IPS-NIHi11 (cell line): ENCODE data around the gene MBOAT2.
"Not testable (repeated sequence)": the region's sequence is repeated elsewhere in the genome, so short reads cannot be mapped to it uniquely, and the experiment has no call there.

Experiments used
- DNase-seq: peaks from one replicate; pipeline ENCODE4 v3.0.0; 2012; ENCODE audit warnings: mixed read lengths, low spot score

The MBOAT2 gene, protein sequence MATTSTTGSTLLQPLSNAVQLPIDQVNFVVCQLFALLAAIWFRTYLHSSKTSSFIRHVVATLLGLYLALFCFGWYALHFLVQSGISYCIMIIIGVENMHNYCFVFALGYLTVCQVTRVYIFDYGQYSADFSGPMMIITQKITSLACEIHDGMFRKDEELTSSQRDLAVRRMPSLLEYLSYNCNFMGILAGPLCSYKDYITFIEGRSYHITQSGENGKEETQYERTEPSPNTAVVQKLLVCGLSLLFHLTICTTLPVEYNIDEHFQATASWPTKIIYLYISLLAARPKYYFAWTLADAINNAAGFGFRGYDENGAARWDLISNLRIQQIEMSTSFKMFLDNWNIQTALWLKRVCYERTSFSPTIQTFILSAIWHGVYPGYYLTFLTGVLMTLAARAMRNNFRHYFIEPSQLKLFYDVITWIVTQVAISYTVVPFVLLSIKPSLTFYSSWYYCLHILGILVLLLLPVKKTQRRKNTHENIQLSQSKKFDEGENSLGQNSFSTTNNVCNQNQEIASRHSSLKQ

DNA sequence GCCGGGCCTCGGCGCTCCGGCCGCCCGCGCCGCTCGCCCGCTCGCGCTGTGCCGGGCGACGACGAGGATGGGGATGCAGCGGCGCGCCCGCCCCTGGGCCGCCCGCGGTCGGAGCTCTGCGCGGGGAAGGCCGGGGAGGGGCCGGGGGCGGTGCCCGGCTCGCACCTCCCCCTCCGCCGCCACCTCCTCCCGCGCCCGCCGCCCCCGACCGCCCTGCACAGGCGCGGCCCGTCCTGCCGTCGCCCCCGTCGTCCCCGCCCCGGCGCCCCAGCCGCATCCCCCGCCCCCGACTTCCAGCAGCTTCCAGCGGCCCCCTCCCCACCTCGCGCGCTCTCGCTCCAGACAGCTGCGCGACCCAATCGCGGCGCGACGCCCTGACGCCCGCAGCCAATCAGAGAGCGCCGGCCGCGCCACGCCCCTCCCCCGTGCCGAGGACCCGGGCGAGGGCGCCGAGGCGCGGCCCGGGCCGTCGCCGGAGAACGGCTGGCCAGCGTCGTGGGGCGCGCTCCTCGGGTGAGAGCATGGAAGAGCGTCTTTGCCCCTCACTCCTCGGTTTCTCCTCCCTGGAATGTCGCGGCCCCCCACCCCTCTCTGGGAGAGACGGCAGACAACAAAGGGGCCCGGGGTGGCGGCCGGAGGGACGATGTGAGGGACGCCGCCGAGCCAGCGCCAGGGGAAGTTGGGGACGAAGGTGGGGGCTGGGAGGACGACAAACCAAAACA lies at the start of gene MBOAT2:
Gene MBOAT2, minus strand, starts transcription at position 69 of the 722 bp plus-strand sequence. CDS start 70 bp downstream, outside the sequence.
- peak; percentile 99 for DNase-seq

GRCh38 chr2:9052821-9053533 lies 49.5 kb upstream of the MBOAT2 start:
- DNase-seq: no peak

DNA sequence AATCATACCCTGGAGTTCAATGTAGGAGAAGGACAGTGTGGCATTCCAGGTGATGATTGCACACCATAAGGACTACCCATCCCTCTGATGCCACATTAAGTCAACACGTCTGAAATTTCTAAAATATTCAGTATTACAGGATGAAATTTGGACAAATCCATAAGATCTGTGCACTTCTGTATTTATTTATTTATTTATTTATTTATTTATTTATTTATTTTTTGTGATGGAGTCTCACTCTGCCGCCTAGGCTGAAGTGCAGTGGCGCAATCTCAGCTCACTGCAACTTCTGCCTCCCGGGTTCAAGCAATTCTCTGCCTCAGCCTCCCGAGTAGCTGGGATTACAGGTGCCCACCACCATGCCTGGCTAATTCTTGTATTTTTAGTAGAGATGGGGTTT lies 48.0 kb upstream of the MBOAT2 start:
- not testable (repeated sequence) for DNase-seq

DNA sequence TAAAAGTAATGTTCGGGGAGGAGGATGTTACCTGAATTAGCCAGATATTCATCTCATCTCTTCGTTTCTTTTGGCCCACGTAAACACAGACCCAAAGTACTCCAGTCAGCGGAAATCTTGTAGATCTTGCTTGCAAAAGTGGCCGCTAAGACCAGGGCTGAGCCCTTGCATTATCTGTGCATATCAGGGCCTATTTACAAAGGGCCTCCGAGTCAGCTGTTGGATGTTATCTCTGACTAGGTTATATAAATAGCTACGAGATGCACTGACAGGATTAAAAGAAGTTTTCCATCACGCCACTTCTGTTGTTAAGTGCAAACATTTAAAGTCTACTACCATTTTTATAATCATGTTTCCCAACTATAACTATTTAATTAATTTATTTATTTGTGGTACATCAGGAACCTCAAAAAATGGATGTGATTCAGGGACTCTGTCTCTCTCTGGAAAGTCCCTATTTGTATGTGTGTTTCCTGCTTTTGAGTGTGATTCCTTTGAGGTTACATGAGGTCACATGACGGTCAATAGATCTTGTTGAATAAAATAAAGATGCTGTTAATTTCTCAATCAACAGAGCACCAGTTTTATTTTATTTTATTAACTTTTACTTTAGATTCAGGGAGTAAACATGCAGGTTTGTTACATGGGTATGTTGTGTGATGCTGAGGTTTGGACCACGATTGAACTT lies 46.8 kb upstream of the MBOAT2 start:
- no peak for DNase-seq

GRCh38 chr2:9045595-9045994 lies 42.1 kb upstream of the MBOAT2 start:
- no peak for DNase-seq

GRCh38 chr2:9043491-9043890 lies 40.0 kb upstream of the MBOAT2 start:
- not testable (repeated sequence) for DNase-seq

DNA sequence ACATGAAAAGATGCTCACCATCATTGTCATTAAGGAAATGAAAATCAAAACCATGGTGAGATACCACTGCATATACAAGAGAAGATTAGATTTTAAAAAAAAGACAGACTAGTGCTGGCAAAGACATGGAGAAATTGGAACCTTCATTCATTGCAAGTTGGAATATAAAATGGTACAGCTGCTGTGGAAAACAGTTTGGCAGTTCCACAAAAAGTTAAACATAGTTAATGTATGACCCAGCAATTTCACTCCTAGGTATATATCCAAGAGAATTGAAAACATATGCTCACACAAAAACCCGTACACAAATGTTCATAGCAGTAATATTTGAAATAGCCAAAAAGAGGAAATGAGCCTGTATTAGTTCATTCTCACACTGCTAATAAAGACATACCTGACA lies 33.7 kb upstream of the MBOAT2 start:
- DNase-seq: no peak

GRCh38 chr2:9033385-9034168 lies 30.1 kb upstream of the MBOAT2 start:
- DNase-seq: peak; percentile 60

GRCh38 chr2:9032536-9033255 lies 29.2 kb upstream of the MBOAT2 start:
- DNase-seq: no peak

DNA sequence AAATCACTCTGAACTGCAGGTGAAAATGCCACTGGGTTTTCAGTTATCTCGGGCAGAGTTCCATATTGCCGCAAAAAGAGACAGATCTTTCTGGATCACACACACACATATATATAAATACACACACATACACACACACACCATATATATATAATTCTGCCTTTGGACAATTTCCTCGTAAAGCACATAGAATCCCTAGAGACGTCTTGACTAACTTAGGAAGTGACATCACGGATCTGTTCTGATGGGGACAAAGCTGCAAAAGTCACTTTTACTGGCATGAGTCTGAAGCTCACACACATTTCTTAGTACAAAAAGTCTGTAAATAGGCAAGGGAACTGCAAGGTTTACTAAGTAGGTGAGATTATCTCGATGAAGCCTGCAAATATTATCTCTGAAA lies 28.6 kb upstream of the MBOAT2 start:
- DNase-seq: no peak

- no peak for DNase-seq
Measured at GRCh38 chr2:9031246-9031645, 27.8 kb upstream of the MBOAT2 start.

GRCh38 chr2:9030841-9031240 lies 27.4 kb upstream of the MBOAT2 start:
- DNase-seq: no peak

- DNase-seq: no peak
Measured at GRCh38 chr2:9030190-9030589, 26.7 kb upstream of the MBOAT2 start.

GRCh38 chr2:9029721-9030120 lies 26.2 kb upstream of the MBOAT2 start:
- no peak for DNase-seq

DNA sequence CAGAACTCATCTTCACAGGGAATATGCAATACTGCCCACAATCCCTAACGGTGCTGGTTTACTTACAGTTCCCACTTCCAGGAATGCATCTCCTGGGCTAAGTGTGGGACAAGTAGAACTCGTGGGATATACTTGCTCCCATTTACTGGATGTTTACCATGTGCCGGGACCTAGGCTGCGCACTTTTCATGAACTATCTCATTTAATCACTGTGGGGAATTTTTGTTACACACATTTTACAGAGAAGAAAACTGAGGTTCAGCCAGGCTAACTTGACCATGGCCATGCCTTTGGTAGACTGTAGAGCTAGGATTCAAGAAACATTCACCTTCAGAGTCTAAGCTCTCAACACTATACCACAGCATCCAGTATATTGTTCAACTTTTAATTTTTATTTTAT lies 24.4 kb upstream of the MBOAT2 start:
- DNase-seq: no peak

GRCh38 chr2:9025746-9026145 lies 22.3 kb upstream of the MBOAT2 start:
- DNase-seq: no peak

DNA sequence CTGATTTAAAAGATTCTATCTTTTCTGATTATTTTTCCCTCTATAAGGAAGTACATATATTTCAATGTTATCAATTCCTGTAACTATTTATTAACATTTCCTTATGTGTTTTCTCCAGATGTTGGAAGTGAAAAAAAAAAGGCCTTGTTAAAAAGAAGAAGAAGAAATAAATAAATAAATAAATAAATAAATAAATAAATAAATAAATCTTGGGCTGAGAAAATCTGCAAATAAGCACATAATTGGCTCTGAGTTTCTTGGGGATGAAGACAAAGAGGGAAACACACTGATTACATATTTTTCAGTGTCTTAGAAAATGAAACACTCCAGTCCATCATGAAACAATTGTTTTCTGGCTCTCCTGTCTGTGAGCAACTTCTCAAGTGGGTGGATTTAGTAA lies 21.1 kb upstream of the MBOAT2 start:
- DNase-seq: no peak

DNA sequence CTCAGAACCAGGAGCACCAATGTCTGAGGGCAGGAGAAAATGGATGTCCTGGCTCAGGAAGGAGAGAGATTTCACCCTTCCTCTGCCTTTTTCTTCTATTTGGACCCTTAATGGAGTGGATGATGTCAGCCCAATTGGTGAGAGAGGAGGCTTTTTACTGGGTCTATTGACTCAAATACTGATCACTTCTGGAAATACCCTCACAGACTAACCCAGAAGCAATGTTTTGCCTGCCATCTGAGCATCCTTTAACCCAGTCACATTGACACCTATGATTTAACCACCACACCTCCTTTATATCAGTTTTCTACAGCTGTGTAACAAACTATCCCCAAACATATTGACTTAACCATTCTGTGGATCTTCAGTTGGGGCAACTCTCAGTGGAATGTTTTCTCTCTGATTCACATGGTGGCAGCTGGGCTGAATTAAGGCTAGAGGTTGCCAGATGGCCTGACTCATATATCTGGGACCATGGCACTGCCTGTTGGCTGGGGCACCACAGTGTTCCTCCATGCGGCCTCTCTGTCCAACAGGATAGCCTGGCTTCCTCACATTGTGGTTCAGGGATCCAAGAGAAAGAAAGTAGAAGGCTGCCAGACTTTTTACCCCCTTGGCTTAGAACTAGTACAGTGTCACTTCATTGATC lies 18.2 kb upstream of the MBOAT2 start:
- DNase-seq: no peak

DNA sequence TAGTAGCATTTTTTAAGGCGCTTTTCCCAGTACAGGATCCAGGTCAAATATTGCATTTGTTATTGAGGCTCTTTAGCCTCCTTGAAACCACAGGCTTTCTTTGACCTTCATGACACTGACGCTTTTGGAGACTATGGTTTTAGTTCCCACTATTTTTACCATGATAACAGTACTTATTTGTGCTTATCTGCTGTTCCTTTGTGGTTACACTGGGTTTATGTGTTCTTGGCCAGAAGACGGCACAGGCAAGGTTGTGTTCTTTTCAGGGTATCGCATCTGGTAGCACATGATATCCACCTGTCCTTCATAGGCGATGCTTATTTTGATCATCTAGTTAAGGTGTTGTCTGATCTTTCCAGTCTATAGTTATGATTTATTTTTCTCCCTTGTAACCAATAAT lies 16.8 kb upstream of the MBOAT2 start:
- no peak for DNase-seq

- no peak for DNase-seq
Measured at GRCh38 chr2:9018534-9018933, 15.1 kb upstream of the MBOAT2 start.
